Thyroid gland (tissue), 4 donors: ENCODE results near the gene ICE1.

ENCODE experiments used
- CTCF ChIP-seq, 6 experiments: fragments of 200-600 bp in 3 of 6; fragments of 450-650 bp in 3 of 6; sonication (generic) in 3 of 6; IDR thresholded peaks; one replicate each; pipeline ENCODE4 v1.5.1; 2016 to 2019; ENCODE audit warnings: antibody characterized with exemption in 6 of 6, mild to moderate bottlenecking in 2 of 6, inconsistent platforms in 1 of 6, moderate library complexity in 1 of 6
- POLR2A ChIP-seq, 2 donors: fragments of 450-650 bp; IDR thresholded peaks; one replicate each; pipeline ENCODE4 v1.6.1; 2017; ENCODE audit warnings: antibody characterized with exemption in 2 of 2, mild to moderate bottlenecking in 2 of 2, moderate library complexity in 1 of 2

DNA sequence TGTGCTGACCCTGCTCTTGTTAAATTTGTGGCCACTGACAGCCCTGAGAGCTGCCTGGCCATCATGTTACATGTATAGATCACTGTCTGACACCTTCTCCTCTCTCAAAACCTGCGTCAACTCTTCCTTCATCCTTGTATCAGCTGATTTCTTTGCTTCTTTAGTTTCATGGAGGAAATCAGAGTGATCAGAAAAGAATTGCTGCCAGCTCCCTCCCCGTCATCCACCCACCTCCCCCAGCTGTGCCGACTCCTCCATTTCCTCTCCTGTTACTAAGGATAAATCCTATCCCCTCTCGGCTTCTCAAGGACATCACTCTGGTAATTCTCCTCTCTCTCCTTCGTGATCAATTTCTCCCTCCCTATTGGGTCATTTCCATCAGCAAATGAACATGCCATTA is 108.9 kb downstream of the ICE1 start:
- TF ChIP-seq POLR2A (IDR thresholded peaks at IDR 0.05) = no peak
- TF ChIP-seq CTCF (IDR thresholded peaks at IDR 0.05) = no peak
